Measurements from ENCODE around the gene UPF2.

Gene UPF2

DNA sequence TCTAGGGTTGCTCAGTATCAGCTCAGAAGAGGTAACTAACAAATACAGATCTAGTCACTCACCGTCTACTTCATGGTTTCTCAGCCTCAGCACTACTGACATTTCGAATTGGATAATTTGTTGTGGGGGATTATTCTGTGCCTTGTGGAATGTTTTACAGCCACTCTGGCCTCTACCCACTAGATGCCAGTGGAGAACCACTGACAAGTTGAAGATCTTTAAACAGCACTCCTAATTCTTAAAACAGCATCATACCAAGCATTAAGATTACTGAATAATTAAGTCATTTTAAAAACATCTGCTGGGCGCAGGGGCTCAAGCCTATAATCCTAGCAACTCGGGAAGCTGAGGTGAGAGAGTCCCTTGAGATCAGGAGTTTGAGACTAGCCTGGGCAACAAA lies 82.6 kb downstream of the UPF2 start:
- no peak for DNase-seq

DNA sequence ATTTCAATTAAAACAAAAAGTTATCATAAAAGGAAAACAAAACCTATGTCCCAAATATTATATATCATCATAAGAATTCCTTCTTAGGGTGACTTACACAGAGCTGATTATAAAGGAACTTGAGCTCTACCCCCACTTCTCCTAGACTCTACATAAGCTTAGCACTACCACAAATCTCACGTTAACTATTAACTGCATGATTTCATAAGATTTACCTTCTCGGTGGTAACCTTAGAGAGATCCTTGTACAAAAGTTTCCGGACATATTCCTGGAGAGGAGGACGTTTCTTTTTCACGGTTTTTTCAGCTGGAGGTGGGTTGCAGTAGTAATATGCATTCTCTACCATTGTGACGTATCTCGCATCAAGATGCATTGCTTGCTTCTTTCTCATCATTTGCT lies 83.7 kb downstream of the UPF2 start:
- no peak for DNase-seq

DNA sequence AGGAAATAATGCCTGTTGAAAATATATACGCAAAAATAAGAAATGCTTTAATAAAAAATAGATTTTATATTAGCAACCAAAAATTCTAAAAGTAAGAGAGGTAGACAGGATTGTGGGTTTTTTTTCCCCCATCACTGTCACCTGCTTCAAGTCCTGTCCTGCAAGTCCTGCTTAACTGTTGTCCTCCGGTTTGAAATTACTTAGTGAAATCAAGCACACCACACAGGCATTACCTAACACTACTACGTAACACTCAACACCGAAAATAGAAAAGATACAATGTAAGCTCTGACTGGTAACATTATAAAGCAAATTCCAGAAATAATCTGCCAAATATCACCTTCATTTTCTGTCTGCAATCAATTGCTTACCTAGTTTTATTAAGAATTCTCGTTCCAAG lies 90.9 kb downstream of the UPF2 start:
- no peak for DNase-seq

DNA sequence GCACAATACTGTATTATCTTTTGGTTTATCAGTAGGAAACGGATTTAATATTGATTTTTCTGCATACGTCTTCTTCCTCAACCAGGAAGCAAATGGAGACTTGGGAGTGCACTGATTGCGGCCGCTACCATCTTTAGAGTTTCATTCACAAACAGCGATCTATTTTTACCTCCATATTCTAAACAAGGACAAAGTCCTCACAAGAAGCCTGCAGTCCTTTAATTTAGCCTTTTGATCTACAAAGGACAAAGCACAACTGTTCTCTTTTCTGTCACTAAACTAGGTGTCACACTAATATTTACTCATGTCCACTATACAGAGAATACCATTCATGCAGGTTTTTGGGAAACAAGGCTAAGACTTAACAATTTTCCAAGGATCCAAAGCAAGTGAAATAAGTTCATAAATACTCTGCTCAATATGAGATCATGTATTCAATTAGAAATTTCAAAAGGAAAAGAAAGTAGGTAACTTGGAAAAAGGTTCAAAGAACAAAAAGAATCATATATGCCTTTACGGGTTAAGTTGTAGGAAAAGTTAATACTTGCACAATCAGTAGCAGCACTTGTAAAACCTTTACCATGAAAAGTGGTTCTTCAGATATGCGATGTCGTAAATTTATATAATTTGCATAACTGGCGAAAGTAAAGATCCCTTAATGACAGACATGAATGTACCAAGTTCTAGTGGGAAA lies 92.1 kb downstream of the UPF2 start:
- no peak for DNase-seq

DNA sequence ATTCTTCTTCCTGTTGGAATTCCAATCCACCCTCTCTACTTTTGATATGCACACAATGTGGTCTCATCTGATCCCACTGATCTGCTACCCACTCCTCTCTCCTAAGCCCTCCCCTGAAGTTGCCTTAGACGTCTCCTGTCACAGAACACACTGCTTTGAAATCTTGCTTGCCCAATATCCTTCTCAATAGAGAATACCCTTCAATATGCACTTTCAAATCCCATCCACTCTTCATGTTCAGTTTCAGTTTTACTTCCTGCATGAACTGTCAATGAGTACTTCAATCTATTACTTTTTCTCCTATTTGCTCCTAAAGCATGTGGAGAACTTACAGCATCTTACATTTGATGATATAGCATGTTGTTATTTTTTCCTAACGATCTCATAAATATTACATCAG lies 93.5 kb downstream of the UPF2 start:
- DNase-seq = no peak

DNA sequence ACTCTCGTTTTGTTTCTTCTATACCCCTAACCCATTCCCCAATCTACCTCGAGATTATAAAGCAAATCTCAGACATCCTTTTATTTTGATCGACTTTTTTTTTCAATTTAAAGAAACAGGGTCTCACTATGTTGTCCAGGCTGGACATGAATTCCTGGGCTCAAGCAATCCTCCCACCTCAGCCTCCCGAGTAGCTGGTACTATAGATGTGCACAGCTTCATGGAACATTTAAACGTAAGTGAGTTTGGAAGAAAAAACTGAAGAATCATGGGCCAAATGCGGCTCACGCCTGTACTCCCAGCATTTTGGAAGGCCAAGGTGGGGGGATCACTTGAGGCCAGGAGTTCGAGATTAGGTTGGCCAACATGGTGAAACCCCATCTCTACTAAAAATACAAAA lies 96.0 kb downstream of the UPF2 start:
- no peak for DNase-seq

DNA sequence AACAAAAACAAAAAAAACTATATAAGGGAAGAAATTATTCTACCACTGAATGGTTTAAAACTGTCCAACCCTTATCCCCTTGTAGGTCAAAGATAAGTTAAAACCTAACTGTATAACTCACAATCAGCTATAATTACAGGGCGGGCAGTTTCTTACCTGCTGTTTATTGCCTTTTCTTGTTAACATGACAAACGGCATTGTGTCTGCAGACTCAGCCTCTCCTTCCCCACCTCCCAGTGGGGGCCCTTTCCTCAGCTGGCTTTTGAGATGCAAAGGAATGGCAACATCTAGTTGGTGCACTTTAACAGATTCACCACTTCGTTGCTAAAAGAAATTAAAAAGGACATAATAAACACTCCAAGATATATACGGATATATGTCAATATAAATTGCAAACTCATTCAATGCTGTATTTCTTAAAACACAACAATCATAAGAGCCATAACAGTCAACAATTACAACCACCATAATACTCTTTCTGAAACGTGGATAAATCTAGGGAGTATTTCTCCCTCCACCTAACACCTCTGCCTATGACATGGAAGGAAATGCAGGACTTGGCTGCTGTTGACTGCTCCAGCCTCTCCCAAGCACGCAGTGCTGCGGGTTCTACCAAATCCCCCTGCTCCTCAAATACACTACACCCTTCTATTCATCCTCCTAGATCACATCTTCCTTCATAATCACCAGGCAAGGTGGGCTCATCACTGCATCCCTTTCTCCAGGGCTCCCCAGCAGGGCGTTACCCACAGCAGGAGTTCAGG lies 106.0 kb downstream of the UPF2 start:
- no peak for DNase-seq

DNA sequence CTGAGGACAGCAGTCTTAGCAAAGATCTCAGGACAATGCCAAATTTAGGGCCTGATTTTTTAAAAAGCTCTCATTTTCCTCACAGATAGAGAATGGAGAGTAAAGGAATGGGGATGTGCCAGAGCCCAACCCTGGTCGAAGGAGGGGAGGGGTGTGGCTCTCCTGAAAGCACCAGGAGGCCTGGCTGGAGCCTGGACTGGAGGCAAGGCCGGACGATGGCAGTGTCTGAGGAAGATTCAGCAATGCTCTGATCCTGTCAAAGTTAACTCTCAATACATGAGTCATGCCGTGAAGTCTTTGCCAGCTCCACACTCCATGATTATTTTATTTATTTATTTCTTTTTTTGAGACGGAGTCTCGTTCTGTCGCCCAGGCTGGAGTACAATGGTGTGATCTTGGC lies 108.3 kb downstream of the UPF2 start:
- DNase-seq = no peak

DNA sequence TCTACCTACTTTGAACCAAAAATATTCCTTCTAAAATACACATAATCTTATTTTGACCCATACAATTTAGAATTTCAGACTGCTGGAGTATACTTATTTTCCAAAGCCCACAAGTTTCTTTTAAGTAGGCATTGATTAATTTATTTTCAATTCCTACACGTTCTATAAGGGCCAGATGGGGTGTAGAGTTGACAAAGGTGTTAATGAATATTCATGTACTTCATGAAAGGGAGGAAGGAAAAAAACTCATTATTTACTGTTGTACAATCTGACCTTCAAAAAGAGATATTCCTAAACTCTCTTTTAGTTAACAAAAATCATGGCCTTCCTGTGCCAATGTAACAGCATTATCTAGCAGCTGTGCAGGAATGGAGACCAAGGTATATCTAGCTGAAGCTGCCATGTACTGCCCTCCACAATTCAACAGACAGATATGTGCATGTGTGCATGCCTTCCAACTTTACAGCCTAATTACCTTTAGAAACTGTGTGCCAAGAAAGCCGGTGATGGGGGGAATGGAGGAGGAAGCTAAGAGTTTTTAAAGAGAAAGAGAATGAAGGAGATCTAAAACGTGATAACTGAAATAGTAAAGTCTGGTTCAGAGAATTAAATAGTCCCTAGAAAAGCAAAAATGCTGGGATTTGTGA lies 108.9 kb downstream of the UPF2 start:
- DNase-seq = no peak

DNA sequence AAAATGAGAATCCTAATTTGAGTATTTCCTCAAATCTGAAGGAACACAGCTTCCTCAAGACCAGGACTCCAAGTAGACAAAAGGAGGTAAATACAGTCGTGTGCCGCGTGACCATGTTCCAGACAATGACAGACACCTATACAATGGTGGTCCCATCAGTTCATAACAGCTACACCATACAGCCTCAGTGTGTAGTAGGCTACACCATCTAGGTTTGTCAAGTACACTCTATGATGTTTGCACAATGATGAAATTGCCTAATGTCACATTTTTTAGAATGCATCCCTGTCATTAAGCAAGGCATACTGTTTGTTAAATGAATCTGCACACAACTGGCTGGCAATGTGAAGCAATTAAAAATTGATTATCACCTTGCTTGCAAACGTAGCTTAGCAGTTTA lies 111.6 kb downstream of the UPF2 start:
- DNase-seq = no peak

DNA sequence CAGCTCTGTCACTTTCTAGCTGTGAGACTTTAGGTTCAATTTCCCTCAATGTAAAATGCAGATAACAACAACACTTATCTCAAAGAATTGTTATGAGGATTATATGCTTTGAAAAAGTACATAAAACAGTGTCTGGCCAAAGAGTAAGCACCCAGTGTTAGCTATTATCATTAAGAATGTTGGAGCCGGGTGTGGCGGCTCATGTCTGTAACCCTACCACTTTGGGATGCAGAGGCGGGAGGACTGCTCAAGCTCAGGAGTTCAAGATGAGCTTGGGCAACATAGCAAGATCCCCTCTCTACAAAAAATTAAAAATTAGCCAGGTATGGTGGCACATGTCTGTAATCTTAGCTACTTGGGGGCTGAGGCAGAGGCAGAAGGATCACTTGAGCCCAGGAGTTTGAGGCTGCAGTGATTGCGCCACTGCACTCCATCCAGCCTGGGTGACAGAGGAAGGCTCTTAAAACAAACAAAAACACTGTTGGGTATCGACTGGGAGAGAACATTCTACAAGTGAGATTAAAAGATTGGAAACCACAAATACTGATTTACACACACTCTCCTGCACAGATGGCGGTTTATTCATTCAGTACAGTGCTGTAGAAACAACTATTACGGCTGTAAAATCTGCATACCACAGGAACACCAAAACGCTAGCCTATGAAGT lies 112.2 kb downstream of the UPF2 start:
- DNase-seq = no peak

DNA sequence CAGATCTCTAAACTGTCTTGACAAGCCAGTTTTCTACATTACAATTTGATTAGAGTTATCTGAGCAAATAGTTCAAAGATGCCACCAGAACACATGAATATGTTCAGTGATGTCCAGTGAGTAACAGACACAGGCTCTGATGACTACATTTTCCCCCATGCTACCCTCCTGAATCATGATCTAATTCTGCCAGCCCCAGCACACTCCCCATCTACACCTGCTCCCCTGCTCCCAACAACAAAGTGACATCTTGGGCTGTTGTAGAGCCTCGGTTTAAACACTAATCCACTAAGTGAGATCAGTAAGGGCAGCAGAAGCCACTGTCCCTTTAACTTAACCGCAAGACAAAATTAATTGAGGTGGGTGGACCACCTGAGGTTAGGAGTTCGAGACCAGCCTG lies 114.9 kb downstream of the UPF2 start:
- no peak for DNase-seq

DNA sequence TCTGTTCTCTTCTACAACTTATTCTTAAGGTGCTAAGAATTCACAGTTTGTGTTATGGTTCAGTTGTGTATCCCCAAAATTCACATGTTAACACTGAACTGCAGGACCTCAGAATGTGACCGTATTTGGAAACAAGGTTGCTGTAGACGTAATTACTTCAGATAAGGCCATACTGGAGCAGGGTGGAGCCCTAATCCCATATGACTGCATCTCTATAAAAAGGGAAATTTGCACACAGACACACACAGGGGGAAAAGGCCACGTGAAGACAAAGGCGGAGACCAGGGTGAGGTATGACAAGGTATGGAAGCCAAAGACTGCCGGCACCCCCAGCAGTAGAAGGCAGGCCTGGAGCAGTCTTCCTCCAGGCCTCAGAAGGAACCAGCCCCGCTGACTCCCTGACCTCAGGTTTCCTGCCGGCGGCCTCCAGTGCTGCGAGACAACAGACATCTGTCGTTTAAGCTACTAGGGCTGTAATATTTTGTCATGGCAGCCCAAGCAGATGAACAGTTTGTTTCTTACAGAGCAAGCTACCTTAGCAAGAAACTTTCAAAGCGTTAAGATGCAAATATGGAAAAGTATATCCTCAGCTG lies 120.7 kb downstream of the UPF2 start:
- no peak for DNase-seq

DNA sequence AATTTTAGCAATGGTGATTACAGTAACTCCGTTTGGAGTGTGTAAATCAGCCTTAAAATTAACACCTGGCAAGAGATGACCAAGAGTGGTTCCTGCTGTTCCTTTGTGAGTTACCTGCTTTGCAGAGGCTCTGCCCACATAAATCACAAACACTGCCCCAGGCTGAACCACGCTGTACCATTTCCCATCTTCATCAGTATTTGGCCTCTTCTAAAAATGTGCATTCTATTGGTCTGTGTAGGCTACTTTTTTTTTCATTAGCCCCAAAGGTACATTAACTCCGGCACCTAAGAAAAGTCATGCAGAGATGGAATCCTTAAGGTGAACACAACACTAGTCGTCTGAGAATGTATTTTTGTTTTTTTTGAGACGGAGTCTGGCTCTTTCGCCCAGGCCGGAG lies 123.3 kb downstream of the UPF2 start:
- DNase-seq = no peak

DNA sequence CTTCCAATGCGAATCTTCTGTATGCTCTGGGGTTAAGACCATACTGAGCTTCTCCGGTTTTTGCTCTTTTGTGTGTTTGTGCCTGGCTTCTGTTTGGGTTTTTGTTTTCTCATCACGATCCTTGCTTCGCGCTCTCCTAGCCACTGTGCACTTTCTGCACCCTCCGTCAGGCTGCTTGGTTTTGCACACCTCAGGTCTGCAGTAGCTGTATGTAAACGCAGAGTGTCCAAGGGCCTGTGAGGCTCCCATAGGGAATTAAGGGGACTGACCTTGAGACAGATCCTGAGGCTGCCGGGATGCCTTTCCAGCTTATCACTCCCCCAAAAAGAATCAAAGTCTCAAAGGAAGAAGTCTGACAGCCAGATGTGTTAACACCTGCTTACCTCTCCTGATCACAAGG lies 124.2 kb downstream of the UPF2 start:
- no peak for DNase-seq

DNA sequence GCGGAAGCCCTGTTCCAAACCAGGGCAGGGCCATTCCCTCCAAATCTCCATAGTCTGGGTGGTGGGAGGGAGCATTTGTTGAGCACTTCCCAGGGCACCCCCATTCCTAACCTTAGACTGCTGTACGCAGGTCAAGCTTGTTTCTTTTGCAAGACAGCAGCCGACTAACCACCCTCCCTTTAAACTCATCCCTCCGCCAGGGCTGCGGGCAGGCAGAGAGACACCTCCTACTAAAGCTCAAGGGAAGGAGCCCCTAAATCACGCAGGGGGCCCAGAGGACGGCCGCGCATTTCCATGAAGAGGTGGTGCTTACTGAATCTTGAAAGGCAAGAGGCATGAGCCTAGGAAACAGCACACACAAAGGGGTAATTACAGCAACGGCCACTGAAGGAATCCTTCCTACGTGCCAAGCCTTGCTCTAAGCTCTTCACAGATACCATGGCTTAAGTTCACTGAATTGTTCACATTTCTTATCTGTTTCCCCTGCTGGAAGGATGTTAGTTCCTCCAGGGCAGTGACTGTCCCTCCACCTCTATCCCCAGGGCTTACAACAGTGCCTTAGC lies 129.4 kb downstream of the UPF2 start:
- no peak for DNase-seq

DNA sequence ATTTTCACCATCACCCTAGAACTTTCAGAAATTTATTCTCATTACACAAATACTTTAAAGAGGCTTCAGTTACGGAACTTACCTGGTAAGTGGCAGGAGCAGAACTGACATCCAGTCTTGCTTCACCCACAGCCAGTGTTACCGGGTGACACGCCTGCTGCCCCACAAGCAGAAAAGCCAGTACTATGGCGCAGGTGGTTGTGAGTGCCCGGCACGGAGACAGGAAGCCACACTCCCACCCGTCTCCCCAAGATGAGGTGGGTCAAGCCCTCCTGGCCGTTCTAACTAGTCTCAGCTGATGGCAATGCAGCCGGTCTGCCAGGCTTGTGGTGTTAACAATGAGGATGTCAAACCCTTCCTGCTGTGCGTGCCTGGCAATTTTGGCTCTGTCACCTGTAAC lies 132.5 kb downstream of the UPF2 start:
- DNase-seq = no peak

DNA sequence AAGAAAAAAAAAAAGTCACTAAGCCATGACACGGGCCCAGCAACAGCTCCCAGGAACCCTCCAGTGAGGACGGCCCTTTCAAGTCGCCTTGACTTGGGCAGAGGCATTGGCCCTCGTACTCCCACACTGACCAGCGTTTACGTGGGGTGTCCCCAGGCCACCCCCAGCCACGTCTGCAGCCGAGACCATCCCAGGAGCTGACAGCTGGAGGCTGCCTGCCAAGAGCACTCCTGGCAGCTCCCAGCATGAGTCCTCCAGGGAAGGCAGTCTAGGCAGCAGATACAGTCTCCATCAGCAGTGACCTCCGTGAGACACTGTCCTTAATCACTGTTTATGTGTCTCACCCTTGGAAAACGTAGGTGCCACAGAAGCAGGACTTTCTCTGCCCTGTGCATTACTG lies 133.0 kb downstream of the UPF2 start:
- no peak for DNase-seq

DNA sequence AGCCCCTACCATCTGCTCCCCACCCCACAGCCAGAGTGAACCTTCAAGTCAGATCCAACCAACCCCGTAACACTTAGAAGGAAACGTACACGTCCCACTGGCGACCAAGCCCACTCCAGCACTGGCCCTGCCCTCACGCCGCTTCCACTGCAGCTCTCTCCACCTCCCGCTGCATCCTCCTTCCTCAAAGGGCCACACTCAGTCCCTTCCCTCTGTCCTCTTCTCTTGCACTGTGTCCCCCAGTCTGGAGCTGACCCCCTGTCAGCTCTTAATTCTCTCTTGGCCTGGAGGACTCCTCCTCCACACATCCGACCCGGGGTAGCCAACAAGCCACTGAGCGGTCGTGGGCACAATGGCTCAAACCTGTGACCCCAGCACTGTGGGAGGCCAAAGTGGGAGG lies 133.6 kb downstream of the UPF2 start:
- no peak for DNase-seq

DNA sequence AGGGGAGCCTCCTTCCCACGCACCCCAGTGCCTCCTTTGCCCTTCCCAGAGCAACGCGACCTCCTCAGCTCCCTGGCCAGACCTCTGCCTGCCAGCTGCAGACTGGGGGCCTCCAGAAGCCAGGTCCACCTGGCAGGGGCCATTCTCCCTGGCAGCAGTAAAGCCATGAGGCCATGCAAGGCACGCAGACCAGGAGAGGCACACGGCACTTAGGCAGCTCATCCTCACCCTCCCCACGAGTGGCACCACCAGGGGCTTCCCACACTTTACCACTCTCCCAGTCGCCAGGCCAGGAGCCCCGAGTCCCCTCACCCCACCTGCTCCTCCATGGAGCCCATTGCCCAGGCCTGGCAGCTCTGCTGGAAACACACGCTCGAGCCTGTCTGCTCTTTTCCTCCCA lies 134.1 kb downstream of the UPF2 start:
- DNase-seq = no peak

DNA sequence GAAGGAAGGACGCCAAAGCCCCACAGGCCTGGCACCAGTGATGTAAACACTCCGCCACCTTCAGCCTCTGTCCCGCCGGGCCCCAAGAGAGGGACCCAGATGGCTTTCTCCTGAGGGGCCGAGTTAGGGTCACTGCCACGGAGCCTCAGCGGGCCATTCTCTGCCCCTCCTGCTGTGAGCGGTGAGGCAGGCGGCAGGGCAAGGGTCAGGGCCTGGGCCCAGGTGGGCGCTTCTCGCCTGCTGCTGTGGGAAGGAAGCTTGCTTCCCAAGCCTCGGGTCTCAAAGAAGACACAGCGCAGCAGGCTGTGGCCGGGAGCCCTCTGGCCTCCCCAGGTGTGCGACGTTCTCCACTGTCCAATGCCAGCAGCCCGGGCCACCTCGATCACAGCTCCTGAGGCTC lies 134.7 kb downstream of the UPF2 start:
- DNase-seq = no peak

DNA sequence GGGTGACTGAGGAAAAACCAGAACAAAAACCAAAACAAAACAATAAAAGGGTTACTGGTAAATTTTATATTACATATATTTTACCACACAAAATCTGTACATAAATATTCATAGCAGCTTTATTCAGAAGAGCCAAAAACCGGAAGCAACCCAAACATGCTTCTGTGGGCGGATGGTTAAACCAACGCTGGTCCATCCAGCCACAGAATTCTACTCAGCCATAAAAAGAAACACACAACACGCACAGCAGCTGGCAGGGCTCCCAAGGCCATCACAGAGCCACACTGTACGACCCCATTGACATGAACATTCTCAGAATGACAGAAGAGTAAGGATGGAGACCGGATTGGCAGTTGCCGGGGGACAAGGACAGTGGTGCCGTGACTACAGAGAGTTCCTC lies 135.9 kb downstream of the UPF2 start:
- no peak for DNase-seq

DNA sequence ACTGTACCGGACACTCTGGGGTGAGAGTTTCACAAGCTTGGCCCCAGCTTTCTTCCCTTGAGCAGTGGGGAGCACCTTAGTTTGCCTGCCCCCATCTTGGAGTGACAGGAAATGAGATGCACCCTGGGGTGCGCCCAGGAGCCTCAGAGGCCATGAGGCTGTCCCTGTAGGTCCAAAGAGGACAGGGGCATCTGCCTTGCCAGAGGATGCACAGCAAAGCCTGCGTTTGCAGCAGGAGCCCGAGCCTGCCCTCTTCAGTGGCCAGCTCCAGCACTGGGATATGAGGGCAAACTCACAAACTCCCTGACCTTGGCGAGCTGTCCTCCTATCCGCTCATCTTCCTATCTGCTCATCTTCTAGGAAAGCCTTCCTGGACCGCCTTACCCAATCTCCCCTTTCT lies 140.0 kb downstream of the UPF2 start:
- DNase-seq = no peak

All from EL (cell line).